K562 (cell line): Measurements from ENCODE around the gene SDE2. TPM values are rescaled to one million over a fixed set of nuclear protein-coding genes. Genes with fewer than 3 reads are reported as not detected.

Experiments used
- AFF4 ChIP-seq: sonication (generic); formaldehyde crosslinking; IDR thresholded peaks from 2 replicates; pipeline ENCODE4 v1.8.0; 2023; ENCODE audit warnings: mild to moderate bottlenecking, missing genetic modification reagents
- CBFA2T3 ChIP-seq: fragments of 450-650 bp; IDR thresholded peaks from 2 replicates; pipeline ENCODE4 v1.6.1; 2017
- CUX1 ChIP-seq: fragments of 200-800 bp; sonication (Bioruptor generic); IDR thresholded peaks from 2 replicates; pipeline ENCODE4 v1.6.1; 2016; ENCODE audit warnings: missing genetic modification characterization, missing compliant biosample characterization
- DMBX1 ChIP-seq: fragments of 250-450 bp; sonication (Bioruptor Pico); IDR thresholded peaks from 2 replicates; pipeline ENCODE4 v1.8.0; 2022; ENCODE audit warnings: inconsistent platforms, mild to moderate bottlenecking, moderate library complexity, borderline replicate concordance
- HLTF ChIP-seq: fragments of 450-650 bp; IDR thresholded peaks from 2 replicates; pipeline ENCODE4 v1.6.1; 2016
- KAT7 ChIP-seq: sonication (generic); formaldehyde crosslinking; IDR thresholded peaks from 2 replicates; pipeline ENCODE4 v1.8.0; 2022; ENCODE audit warnings: missing genetic modification reagents, mild to moderate bottlenecking, borderline replicate concordance
- NFE2 ChIP-seq: IDR thresholded peaks from 2 replicates; pipeline ENCODE4 v1.6.1; 2014; ENCODE audit warnings: antibody characterized with exemption, low read depth
- ZBTB40 ChIP-seq, 2 experiments: fragments of 450-650 bp in 1 of 2; sonication (generic) in 1 of 2; formaldehyde crosslinking in 1 of 2; IDR thresholded peaks; 2 replicates each; pipeline versions ENCODE4 v1.7.1 to v1.9.0; 2016 to 2022; ENCODE audit warnings: inconsistent platforms in 1 of 2, mild to moderate bottlenecking in 1 of 2, missing genetic modification reagents in 1 of 2
- ZNF644 ChIP-seq: fragments of 200-800 bp; sonication (Bioruptor generic); IDR thresholded peaks from 2 replicates; pipeline ENCODE4 v1.6.1; 2016; ENCODE audit warnings: low read depth, missing genetic modification characterization, missing compliant biosample characterization
- polyA plus RNA-seq, 8 experiments: library from polyadenylated mRNA; depleted of rRNA in 4 of 8; stranded (reverse) in 5 of 8; unstranded in 3 of 8; fragments of >200 nt; fragmentation: Nextera tagmentation in 2 of 8; fragmentation: Illumina TruSeq in 1 of 8; extraction: Ambion mirVana in 2 of 8; extraction: Trizol in 1 of 8; gene quantifications; 2 replicates each; pipeline versions ENCODE4 v1.2.1 to v1.2.3, GENCODE V29; 2011 to 2014; ENCODE audit warnings: inconsistent platforms in 1 of 8, missing spikeins in 1 of 8
- total RNA-seq, 7 experiments: library from RNA; depleted of rRNA in 6 of 7; stranded (reverse); fragments of >200 nt in 6 of 7; fragmentation: Illumina TruSeq in 2 of 7; extraction: Trizol in 2 of 7; gene quantifications; 2 replicates each; pipeline versions ENCODE4 v1.2.1 to v1.2.3, GENCODE V29; 2011 to 2021; ENCODE audit warnings: low replicate concordance in 1 of 7

SDE2 gene
- total and polyA plus RNA-seq, 9 of the 15 experiments (the other 6 are each of a cell fraction or from before 2014, with no cell fraction given) = 14.3 to 62.3 (median 46.0) TPM

GRCh38 chr1:226001088-226001487 is 1.9 kb upstream of the SDE2 start (continued):
- TF ChIP-seq AFF4 (CRISPR knock-in tag) (0 out of 2 replicates have a peak, but pooled peaks have one; percentile 20), CBFA2T3 (peak; percentile 49), CUX1 (CRISPR knock-in tag) (0 out of 2 replicates have a peak, but pooled peaks have one; percentile 1), ZNF644 (tag) (no peak), NFE2 (no peak), ZBTB40 (IDR thresholded peaks at IDR 0.05) (0 out of 2 replicates have a peak, but pooled peaks have one; percentile 26), ZBTB40 (CRISPR knock-in tag; IDR thresholded peaks at IDR 0.05) (no peak), DMBX1 (CRISPR knock-in tag) (0 out of 2 replicates have a peak, but pooled peaks have one; percentile 33), KAT7 (CRISPR knock-in tag) (peak; percentile 67; the same call in 1 of the 2 replicates), HLTF (0 out of 2 replicates have a peak, but pooled peaks have one; percentile 11)
